SJCRH30 (cell line): ENCODE data around the gene SSH2. TPM values are rescaled to one million over a fixed set of nuclear protein-coding genes. Genes with fewer than 3 reads are reported as not detected.
"Not testable (repeated sequence)": the region's sequence is repeated elsewhere in the genome, so short reads cannot be mapped to it uniquely, and the experiment has no call there.

Source experiments
- DNase-seq, 2 experiments: peaks; one replicate each; pipeline ENCODE4 v3.0.0-alpha.2; 2015 to 2020
- H3K27ac ChIP-seq: fragments of 250-450 bp; sonication (Bioruptor Pico); 2 replicates; pipeline ENCODE4 v1.5.1; 2020; ENCODE audit warnings: mild to moderate bottlenecking, moderate library complexity
- H3K27me3 ChIP-seq: fragments of 250-450 bp; sonication (Bioruptor Pico); 2 replicates; pipeline ENCODE4 v1.5.1; 2020; ENCODE audit warnings: mild to moderate bottlenecking, moderate library complexity
- H3K36me3 ChIP-seq: fragments of 250-450 bp; sonication (Bioruptor Pico); 2 replicates; pipeline ENCODE4 v1.5.1; 2020; ENCODE audit warnings: mild to moderate bottlenecking, moderate library complexity
- H3K4me1 ChIP-seq: fragments of 250-450 bp; sonication (Bioruptor Pico); 2 replicates; pipeline ENCODE4 v1.5.1; 2020; ENCODE audit warnings: mild to moderate bottlenecking, moderate library complexity
- H3K4me3 ChIP-seq: fragments of 250-450 bp; sonication (Bioruptor Pico); 2 replicates; pipeline ENCODE4 v1.5.1; 2020; ENCODE audit warnings: mild to moderate bottlenecking, moderate library complexity
- H3K9me3 ChIP-seq: fragments of 250-450 bp; sonication (Bioruptor Pico); replicated peaks from 2 replicates; pipeline ENCODE4 v1.5.1; 2020; ENCODE audit warnings: mild to moderate bottlenecking, moderate library complexity
- total RNA-seq: library from RNA; depleted of rRNA; stranded (reverse); fragments of >200 nt; shearing (Covaris generic); gene quantifications from 2 replicates; pipeline ENCODE4 v1.2.3, GENCODE V29; 2014

The SSH2 gene
- total RNA-seq, 1 experiment from 2014 or later, result 34.8 TPM

DNA sequence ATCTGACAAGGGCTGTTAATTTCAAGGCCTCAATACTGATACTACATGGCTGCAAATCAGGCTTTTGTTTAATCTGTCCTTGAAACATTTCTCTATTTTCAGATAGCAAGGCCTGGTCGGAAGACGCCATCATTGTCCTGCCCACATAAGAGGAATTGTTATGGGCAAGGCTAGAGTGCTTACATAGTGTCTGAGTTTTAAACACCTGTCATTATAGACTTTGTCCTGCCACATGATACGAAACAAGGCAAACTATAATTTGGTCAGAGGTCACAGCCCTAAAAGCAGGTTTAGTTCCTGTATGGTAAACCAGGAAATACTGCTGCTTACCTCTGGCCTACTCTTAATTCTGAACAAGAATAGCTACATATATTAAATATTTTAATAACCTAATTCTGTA is 104.4 kb downstream of the SSH2 start:
- no peak for DNase-seq
- H3K4me1 ChIP-seq, result peaks cover 3% of the 10 kb centered on the region; the same call in 1 of the 2 replicates
- H3K27me3 ChIP-seq, result no peaks in the 10 kb centered on the region
- H3K9me3 ChIP-seq, result no peaks in the 10 kb centered on the region
- H3K4me3 ChIP-seq, result no peak overlapping the region
- H3K36me3 ChIP-seq, result no peaks in the 10 kb centered on the region; the same call in 1 of the 2 replicates
- H3K27ac ChIP-seq, result no peak overlapping the region

DNA sequence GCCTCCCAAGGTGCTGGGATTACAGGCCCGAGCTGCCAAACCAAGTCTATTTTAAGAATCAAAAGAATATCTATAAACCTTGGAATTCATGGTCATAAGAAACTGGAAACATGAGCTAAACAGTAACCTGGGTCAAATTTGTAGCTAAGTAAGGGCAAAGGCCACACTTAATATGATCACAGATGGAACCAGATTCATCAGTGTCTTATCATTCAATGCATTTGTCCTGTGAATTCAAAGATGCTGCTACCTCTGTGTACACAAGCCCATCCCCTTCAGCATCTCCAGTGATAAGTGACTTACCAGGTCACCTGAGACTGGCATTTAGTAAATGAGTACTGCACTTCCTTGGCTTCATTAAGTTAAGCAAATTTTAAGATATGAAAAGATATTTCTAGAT is 108.1 kb downstream of the SSH2 start:
- Histone ChIP-seq H3K27me3 (no peaks in the 10 kb centered on the region), H3K4me1 (no peaks in the 10 kb centered on the region; the same call in 1 of the 2 replicates), H3K9me3 (no peaks in the 10 kb centered on the region), H3K4me3 (no peak overlapping the region), H3K36me3 (no peaks in the 10 kb centered on the region; the same call in 1 of the 2 replicates), H3K27ac (no peak overlapping the region)
- DNase-seq, result no peak

DNA sequence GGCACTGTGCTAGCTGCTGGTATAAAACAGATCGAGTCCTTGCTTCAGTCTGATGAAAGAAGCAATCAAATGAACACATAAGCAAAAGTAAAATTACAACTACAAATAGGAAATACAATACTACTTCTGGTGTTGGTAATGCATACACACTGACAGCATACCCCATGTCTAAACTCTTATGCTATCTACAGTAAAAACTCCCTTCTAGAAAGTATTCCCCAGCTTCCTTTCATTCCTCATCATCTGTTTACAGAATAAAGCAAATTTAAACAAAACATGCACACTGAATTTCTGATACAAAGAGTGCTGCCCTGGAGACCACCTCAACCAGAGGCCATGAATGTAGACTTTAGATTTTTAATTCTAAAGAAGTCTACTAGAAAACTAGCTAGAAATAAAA is 109.6 kb downstream of the SSH2 start:
- H3K27ac ChIP-seq, result no peak overlapping the region
- no peaks in the 10 kb centered on the region for H3K27me3 ChIP-seq
- no peaks in the 10 kb centered on the region for H3K4me1 ChIP-seq
- DNase-seq, result no peak
- no peak overlapping the region for H3K4me3 ChIP-seq
- H3K9me3 ChIP-seq, result no peaks in the 10 kb centered on the region
- no peaks in the 10 kb centered on the region for H3K36me3 ChIP-seq

GRCh38 chr17:29807520-29808361 is 122.3 kb downstream of the SSH2 start:
- H3K4me1 ChIP-seq, result peaks cover 4% of the 10 kb centered on the region
- no peak overlapping the region for H3K4me3 ChIP-seq
- no peaks in the 10 kb centered on the region for H3K9me3 ChIP-seq
- H3K27ac ChIP-seq, result peak overlapping the region; percentile 12
- H3K36me3 ChIP-seq, result no peaks in the 10 kb centered on the region
- no peaks in the 10 kb centered on the region for H3K27me3 ChIP-seq
- DNase-seq, result peak; percentile 68 to 89

DNA sequence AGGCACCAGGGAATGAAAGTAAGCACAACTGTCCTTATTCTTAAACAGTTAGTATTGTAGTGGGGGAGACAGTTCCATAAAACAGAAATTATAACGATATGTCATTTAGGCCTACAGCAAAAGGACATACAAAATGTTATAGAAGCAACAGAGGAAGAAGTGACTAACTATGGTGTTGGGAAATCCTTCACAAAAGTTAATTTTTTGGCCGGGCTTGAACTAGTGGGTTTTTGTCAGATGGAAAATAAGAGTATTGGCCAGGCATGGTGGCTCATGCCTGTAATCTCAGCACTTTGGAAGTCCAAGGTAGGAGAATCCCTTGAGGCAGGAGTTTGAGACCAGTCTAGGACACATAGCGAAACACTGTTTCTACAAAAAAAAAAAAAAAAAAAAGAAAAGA is 127.8 kb downstream of the SSH2 start:
- Histone ChIP-seq H3K4me3 (no peak overlapping the region), H3K4me1 (no peaks in the 10 kb centered on the region), H3K27ac (no peak overlapping the region), H3K9me3 (no peaks in the 10 kb centered on the region; the same call in 1 of the 2 replicates), H3K27me3 (no peaks in the 10 kb centered on the region), H3K36me3 (0 out of 2 replicates have a peak, but pooled peaks cover 5% of the 10 kb centered on the region)
- DNase-seq, result no peak

- no peak overlapping the region for H3K4me3 ChIP-seq
- H3K27me3 ChIP-seq, result no peaks in the 10 kb centered on the region
- no peak overlapping the region for H3K27ac ChIP-seq
- no peaks in the 10 kb centered on the region; the same call in 1 of the 2 replicates for H3K9me3 ChIP-seq
- DNase-seq, result no peak
- 0 out of 2 replicates have a peak, but pooled peaks cover 5% of the 10 kb centered on the region for H3K36me3 ChIP-seq
- no peaks in the 10 kb centered on the region for H3K4me1 ChIP-seq
Measured at GRCh38 chr17:29800457-29800856, 129.6 kb downstream of the SSH2 start.

- no peak for DNase-seq
- Histone ChIP-seq H3K9me3 (no peaks in the 10 kb centered on the region; the same call in 1 of the 2 replicates), H3K4me3 (no peak overlapping the region), H3K4me1 (no peaks in the 10 kb centered on the region), H3K36me3 (peaks cover 8% of the 10 kb centered on the region; the same call in 1 of the 2 replicates), H3K27me3 (no peaks in the 10 kb centered on the region), H3K27ac (no peak overlapping the region)
Measured at GRCh38 chr17:29796652-29797051, 133.4 kb downstream of the SSH2 start.

DNA sequence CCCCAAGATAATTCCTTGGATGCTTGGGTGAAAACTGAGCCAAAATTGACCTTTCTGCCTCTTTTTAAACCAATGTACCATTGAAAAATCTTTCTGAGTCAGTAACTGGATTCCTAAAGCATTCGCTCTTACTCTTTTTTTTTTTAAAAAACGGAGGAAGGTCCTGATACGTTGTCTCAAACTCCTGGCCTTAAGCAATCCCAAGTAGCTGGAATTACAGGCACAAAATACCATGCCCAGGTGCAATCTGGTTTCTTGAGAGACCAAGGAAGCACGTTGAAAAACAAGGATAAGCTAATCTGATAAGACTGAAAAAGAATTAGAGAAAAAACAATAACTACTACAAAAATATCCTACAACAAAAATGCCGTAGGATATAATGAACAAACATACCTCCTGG is 136.5 kb downstream of the SSH2 start:
- Histone ChIP-seq H3K9me3 (peaks cover 4% of the 10 kb centered on the region; the same call in 1 of the 2 replicates), H3K36me3 (peaks cover 2% of the 10 kb centered on the region; the same call in 1 of the 2 replicates), H3K4me3 (no peak overlapping the region), H3K4me1 (no peaks in the 10 kb centered on the region), H3K27me3 (no peaks in the 10 kb centered on the region), H3K27ac (no peak overlapping the region)
- no peak for DNase-seq

DNA sequence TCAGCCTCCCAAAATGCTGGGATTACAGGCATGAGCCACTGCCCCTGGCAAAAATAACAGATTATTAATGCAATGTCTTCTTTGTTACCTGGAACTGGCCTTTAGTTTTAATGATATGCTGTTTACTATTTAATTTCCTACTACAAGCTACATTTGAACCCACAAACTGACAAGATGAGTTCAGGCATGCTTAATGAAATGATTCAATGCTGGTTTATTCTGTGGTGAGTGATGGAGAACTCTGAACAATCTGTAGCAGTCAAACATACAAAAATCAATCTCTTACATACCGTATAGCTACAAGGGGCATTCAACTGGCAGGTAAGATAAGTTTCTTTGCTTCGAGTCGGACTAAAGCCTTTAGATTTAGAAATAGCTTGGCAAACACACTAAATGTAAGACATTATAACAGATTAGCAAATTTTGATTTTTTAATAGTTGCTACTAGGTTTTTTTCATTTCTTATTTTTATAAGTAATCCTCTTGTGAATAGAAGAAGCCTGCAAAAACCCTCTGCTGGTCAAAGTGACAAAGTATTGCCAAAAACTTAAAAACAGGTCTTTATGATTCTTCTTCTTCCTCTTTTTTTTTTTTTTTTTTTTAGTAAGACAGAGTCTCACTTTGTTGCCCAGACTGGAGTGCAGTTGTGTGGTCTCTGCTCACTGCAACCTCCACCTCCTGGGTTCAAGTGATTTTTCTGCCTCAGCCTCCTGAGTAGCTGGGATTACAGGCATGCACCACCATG is 138.5 kb downstream of the SSH2 start:
- Histone ChIP-seq H3K27me3 (no peaks in the 10 kb centered on the region), H3K9me3 (0 out of 2 replicates have a peak, but pooled peaks cover 4% of the 10 kb centered on the region), H3K4me1 (no peaks in the 10 kb centered on the region), H3K27ac (no peak overlapping the region), H3K4me3 (no peak overlapping the region), H3K36me3 (peaks cover 2% of the 10 kb centered on the region; the same call in 1 of the 2 replicates)
- DNase-seq, result no peak

DNA sequence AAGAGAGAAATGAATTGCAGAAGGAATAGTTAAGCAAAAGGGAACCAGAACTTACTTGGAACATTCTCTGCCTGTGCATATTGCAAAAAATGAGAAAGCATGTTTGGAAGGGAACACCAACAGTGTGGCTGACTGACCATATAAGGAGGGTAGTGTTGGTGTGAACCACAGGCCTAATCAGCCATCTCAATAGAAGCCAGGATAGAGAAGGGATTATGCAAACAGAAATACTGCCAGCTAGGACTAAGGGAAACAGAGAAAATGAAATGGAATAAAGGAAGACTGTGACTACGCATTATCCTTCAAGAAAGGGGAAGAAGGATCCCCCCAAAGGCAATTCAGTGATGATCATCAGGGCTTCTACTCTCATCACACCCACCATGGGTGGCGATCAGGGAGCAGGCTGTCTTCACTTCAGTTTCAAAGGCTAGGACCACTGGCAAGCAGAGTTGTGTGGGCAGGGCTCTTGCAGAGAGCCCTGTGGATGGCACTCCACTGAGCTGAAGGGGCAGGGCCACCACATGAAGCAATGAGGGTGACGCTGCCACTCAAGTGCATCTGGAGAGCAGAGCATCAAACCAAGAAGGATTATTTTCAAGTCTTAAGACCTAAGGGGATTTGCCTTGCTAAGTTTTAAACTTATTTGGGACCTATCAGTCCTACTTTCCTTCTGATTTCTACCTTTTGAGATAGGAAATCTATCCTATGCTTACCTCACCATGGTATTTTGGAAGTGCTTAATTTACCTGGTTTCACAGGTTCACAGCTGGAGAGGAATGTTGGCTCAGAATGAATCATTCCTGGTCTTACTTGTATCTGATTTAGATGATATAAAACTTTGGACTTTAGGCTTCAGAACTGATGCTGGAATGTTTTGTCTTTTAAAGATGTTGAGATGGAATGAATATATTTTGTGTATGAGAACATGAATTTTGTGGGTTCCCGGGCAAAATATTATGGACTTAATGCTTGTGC is 140.5 kb downstream of the SSH2 start:
- H3K4me1 ChIP-seq, result no peaks in the 10 kb centered on the region
- no peak for DNase-seq
- H3K36me3 ChIP-seq, result peaks cover 2% of the 10 kb centered on the region; the same call in 1 of the 2 replicates
- H3K4me3 ChIP-seq, result no peak overlapping the region
- H3K27me3 ChIP-seq, result no peaks in the 10 kb centered on the region
- H3K9me3 ChIP-seq, result 0 out of 2 replicates have a peak, but pooled peaks cover 4% of the 10 kb centered on the region
- H3K27ac ChIP-seq, result no peak overlapping the region

GRCh38 chr17:29787995-29788394 is 142.0 kb downstream of the SSH2 start:
- no peak for DNase-seq
- H3K9me3 ChIP-seq, result 0 out of 2 replicates have a peak, but pooled peaks cover 4% of the 10 kb centered on the region
- peaks cover 6% of the 10 kb centered on the region for H3K36me3 ChIP-seq
- no peak overlapping the region for H3K27ac ChIP-seq
- no peaks in the 10 kb centered on the region for H3K4me1 ChIP-seq
- H3K27me3 ChIP-seq, result no peaks in the 10 kb centered on the region
- H3K4me3 ChIP-seq, result no peak overlapping the region

DNA sequence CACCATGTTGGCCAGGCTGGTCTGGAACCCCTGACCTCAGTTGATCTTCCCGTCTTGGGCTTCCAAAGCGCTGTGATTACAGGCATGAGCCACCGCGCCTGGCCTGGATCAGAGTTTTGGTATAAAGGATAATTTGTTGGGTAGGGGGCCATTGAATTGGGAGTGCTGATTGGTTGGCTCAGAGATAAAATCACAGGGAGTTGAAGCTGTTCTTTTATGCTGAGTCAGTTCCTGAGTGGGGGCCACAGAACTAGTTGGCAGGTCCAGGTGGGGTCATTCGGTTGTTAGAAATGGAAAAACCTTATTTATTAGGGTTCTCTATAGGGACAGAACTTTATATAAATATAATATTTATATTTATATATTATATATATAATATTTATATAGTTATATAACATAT is 147.1 kb downstream of the SSH2 start:
- H3K4me3 ChIP-seq, result no peak overlapping the region
- no peak overlapping the region for H3K27ac ChIP-seq
- H3K4me1 ChIP-seq, result no peaks in the 10 kb centered on the region; the same call in 1 of the 2 replicates
- H3K36me3 ChIP-seq, result peaks cover 4% of the 10 kb centered on the region; the same call in 1 of the 2 replicates
- no peaks in the 10 kb centered on the region for H3K9me3 ChIP-seq
- no peak for DNase-seq
- H3K27me3 ChIP-seq, result no peaks in the 10 kb centered on the region

DNA sequence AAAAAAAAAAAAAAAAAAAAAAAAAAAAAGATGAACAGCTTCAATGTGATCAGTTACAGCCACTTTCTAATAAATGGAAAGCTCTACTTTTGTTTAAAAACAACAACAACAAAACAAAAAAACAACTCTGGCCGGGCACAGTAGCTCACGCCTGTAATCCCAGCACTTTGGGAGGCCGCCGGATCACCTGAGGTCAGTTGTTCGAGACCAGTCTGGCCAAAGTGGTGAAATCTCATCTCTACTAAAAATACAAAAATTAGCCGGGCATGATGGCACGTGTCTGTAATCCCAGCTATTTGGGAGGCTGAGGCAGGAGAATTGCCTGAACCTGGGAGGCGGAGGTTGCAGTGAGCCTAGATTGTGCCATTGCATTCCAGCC is 150.2 kb downstream of the SSH2 start:
- not testable (repeated sequence) for H3K27me3 ChIP-seq, H3K9me3 ChIP-seq, H3K4me3 ChIP-seq, H3K27ac ChIP-seq, H3K4me1 ChIP-seq, DNase-seq
- peaks cover 12% of the 10 kb centered on the region for H3K36me3 ChIP-seq
